SK-N-SH treated with all-trans-retinoic acid at 6 μM for 48 hours (cell line): ENCODE data around the gene MMUT.

ENCODE experiments used
- ARNTL ChIP-seq: fragments of 450-650 bp; formaldehyde crosslinking; IDR thresholded peaks from 2 replicates; pipeline ENCODE4 v1.5.0; 2020; ENCODE audit warnings: low read depth, mild to moderate bottlenecking, moderate library complexity, borderline replicate concordance
- CSRNP3 ChIP-seq: fragments of 250-450 bp; sonication (Bioruptor Pico); IDR thresholded peaks from 2 replicates; pipeline ENCODE4 v1.5.1; 2021; ENCODE audit warnings: mild to moderate bottlenecking, moderate library complexity
- OSR1 ChIP-seq: fragments of 250-450 bp; sonication (Bioruptor Pico); IDR thresholded peaks from 2 replicates; pipeline ENCODE4 v1.8.0; 2022; ENCODE audit warnings: moderate library complexity, mild to moderate bottlenecking, inconsistent platforms
- RARB ChIP-seq: fragments of 250-450 bp; sonication (Bioruptor Pico); IDR thresholded peaks from 2 replicates; pipeline ENCODE4 v1.8.0; 2021; ENCODE audit warnings: mild to moderate bottlenecking, moderate library complexity
- TF ChIP-seq, protein P1 (sequence below): fragments of 250-450 bp; sonication (Bioruptor Pico); IDR thresholded peaks from 2 replicates; pipeline ENCODE4 v1.8.0; 2021; ENCODE audit warnings: low read depth, mild to moderate bottlenecking, moderate library complexity, borderline replicate concordance

DNA sequence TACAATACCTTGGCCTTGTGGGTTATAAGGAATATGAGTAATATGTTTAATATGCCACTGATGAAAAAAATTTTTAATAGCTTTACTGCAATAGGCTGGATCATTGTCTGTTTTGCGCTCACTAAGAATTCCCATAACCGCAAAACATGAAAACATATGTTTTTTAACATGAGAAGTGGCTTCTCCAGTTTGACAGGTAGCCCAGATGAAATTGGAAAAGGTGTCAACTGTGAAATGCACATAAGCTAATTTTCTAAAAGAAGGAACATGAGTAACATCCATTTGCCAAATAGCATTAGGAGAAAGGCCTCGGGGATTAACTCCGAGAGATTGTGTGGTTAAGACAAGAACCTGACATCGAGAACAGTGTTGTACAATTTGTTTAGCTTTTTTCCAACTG lies 41.6 kb upstream of the MMUT start:
- TF ChIP-seq ARNTL (CRISPR knock-in tag) = no peak
- TF ChIP-seq OSR1 (CRISPR knock-in tag) = no peak
- TF ChIP-seq RARB (CRISPR knock-in tag) = no peak
- TF ChIP-seq, protein P1, sequence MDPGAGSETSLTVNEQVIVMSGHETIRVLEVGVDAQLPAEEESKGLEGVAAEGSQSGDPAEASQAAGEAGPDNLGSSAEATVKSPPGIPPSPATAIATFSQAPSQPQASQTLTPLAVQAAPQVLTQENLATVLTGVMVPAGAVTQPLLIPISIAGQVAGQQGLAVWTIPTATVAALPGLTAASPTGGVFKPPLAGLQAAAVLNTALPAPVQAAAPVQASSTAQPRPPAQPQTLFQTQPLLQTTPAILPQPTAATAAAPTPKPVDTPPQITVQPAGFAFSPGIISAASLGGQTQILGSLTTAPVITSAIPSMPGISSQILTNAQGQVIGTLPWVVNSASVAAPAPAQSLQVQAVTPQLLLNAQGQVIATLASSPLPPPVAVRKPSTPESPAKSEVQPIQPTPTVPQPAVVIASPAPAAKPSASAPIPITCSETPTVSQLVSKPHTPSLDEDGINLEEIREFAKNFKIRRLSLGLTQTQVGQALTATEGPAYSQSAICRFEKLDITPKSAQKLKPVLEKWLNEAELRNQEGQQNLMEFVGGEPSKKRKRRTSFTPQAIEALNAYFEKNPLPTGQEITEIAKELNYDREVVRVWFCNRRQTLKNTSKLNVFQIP (CRISPR knock-in tag) = no peak
- TF ChIP-seq CSRNP3 (CRISPR knock-in tag) = no peak
